GM13977 (cell line): Measurements from ENCODE around the gene CLDN11.

Experiments used
- DNase-seq: peaks from one replicate; pipeline ENCODE4 v3.0.0; 2012; ENCODE audit warnings: low spot score
- in situ Hi-C: fragments of 300-500 bp; cut with MboI; formaldehyde crosslinking; loops from one replicate; pipeline ENCODE4 v1.12.0; 2022; ENCODE audit warnings: low sequenced_read_pairs, low pct_unique_long_range_greater_than_20kb, mixed read lengths, inconsistent platforms; ENCODE audit not compliant: unreplicated experiment
- TF ChIP-seq, protein P1 (sequence below): IDR thresholded peaks from 2 replicates; pipeline ENCODE4 v1.5.1; 2012; ENCODE audit warnings: mild to moderate bottlenecking, control low read depth; ENCODE audit not compliant: insufficient read depth; ENCODE audit errors: extremely low read depth, missing control alignments

Gene CLDN11

DNA sequence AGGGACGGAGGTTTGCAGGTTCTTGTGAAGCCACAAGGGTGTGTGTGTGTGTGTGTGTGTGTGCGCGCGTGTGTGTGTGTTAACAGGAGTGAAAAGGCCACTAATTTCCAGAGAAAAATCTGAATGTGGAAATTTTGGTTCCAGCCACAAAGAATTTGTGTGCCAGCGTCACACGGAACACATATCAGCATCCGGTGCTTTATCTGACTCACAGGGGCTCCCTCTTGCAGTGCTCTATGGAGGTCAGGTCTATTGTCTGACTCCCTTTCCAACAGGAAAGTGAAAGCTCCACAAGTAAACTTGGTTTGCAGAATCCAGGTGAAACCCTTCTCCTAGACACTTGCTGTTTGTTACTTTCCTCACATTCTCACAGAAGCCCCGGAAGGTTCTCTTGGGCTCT is 6.2 kb downstream of the CLDN11 start:
- in situ Hi-C loops: loop anchor here (25.0 kb wide), 2 partner anchors 113 to 262 kb away; no protein-coding TSS in a partner anchor
- DNase-seq: no peak
- TF ChIP-seq, protein P1, sequence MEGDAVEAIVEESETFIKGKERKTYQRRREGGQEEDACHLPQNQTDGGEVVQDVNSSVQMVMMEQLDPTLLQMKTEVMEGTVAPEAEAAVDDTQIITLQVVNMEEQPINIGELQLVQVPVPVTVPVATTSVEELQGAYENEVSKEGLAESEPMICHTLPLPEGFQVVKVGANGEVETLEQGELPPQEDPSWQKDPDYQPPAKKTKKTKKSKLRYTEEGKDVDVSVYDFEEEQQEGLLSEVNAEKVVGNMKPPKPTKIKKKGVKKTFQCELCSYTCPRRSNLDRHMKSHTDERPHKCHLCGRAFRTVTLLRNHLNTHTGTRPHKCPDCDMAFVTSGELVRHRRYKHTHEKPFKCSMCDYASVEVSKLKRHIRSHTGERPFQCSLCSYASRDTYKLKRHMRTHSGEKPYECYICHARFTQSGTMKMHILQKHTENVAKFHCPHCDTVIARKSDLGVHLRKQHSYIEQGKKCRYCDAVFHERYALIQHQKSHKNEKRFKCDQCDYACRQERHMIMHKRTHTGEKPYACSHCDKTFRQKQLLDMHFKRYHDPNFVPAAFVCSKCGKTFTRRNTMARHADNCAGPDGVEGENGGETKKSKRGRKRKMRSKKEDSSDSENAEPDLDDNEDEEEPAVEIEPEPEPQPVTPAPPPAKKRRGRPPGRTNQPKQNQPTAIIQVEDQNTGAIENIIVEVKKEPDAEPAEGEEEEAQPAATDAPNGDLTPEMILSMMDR: no peak

DNA sequence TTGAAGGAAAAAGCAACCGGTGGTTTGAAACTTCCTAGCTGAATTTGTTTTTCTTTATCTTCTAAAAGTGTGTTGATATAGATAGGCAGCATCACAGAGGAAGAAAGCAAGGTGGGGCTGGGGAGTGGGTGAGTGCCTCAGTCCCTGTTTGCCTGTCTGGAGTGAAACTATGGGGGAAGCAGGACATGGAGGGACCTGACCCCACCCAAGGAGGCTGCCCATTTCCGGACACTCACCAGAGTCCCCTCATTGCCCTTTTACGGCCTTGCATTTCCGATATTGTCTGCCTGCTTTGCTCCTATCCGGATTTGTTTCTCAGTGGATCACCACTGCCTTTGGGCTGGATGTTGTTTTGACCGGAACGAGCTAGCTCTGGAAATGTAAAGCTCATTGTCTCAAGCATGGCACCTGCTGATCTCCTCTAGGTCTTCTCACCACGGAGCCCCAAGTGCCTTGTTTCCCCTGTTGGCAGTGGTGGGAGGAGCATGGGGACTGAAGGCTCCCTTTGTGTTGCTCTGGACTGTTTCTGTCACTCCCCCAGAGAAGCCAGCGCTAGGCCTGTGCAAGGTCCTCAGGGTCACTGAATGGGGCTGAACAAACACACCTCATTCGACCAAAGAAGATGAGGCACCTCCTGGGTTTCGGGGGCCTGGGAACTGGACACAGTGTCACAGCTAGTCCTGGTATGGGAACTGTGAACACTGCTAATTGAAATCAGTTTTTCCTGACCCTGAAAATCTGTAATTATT is 7.0 kb downstream of the CLDN11 start:
- DNase-seq: no peak
- in situ Hi-C loops: no loop called here
- TF ChIP-seq, protein P1: no peak

DNA sequence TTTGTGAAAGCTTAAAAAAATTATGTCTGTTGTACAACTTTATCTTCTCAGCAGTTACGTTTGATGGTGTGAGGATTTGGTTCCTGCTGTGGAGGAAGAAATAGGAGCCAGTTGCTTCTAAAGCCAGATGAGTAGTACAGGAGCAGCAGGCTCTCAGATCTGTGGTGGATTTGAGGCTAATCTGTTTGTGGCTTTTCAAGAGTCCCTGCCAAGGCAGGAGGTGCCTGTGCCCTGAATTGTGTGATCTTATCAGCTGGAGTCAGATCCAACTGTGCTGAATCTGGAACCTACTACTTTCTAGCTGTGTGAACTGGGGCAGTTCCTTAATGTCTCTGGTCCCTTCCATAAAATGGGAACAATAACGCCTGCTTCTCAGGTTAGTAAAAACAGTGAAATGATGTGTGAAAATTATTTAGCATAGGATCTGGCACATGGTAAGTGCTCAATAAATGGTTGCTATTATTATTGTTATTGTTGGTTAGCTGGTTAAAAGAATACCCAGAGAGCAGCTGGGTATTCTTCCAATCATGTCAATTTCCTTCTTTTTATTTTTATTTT is 7.7 kb downstream of the CLDN11 start:
- TF ChIP-seq, protein P1: no peak
- in situ Hi-C loops: no loop called here
- no peak for DNase-seq

DNA sequence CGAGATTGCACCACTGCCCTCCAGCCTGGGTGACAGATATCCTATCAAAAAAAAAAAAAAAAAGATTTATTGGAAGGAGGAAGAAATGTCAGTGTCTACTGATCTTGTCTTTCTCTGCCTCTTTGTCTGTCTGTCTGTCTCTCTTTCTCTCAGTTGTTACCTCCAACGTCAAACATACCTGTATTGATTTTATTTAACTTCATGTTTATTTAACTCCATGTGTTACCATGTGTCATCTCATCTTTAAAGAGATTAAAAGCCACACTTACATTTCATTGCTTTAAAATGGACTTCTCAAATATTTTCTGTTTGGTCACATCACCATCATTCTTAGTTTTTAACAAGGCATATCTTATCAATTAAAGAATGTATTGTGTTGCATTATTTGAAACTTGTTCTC is 9.4 kb downstream of the CLDN11 start:
- TF ChIP-seq, protein P1: no peak
- DNase-seq: no peak
- in situ Hi-C loops: no loop called here

DNA sequence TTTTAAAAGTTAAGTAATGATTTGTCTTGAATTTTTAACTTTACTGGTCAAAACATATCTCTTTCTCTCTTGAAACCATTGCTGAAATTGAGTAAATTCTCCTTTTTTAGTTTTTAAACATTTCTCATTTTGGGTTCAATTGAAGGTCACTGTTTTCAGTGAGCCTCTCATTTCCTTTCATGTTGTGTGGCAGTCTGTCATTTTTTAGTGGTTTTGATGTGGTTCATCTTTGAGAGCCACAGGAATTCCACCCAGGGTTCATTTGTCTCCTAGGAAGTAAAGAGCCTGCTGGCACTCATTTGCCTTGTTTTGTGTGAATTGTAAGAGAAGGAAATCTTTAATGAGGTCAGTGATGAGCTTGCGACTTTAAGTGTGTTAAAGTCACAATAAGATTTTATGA is 10.4 kb downstream of the CLDN11 start:
- in situ Hi-C loops: no loop called here
- no peak for DNase-seq
- TF ChIP-seq, protein P1: no peak

DNA sequence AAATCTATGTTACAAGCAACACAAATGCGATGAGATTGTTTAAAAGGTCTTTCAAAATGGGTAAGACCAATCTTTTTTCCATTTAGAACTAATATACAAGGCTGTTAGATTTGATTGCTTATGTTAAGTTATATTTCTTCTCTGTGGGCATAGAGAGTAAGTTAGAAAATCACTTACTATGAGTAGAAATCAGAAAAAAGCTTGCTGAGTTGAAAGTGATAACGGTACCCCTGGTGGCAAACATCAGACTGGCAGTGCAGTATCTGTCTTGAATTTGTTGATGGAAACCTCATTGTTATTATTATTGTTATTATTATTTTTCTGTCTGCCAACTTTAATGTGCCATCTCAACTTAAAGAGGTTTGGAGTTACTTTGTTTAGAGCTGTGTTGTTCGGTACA is 12.4 kb downstream of the CLDN11 start:
- in situ Hi-C loops: no loop called here
- TF ChIP-seq, protein P1: no peak
- DNase-seq: no peak
